NCI-H2196 treated with DMSO at 0.1 percent for 48 hours (cell line): ENCODE measurements around the gene COX5B.

Experiments used
- DNase-seq: peaks from one replicate; lab custom pipeline; 2025; ENCODE audit not compliant: unreplicated experiment; lab: John Stamatoyannopoulos, UW

Gene COX5B

GRCh38 chr2:97653874-97654273 lies 8.0 kb downstream of the COX5B start:
- DNase-seq = no peak

- DNase-seq = no peak
Measured at GRCh38 chr2:97654309-97654708, 8.4 kb downstream of the COX5B start.

GRCh38 chr2:97654791-97655190 lies 8.9 kb downstream of the COX5B start:
- no peak for DNase-seq

GRCh38 chr2:97656129-97656755 lies 10.4 kb downstream of the COX5B start:
- DNase-seq = no peak

- no peak for DNase-seq
Measured at GRCh38 chr2:97656905-97657587, 11.2 kb downstream of the COX5B start.

GRCh38 chr2:97657986-97658690 lies 12.3 kb downstream of the COX5B start:
- DNase-seq = no peak

- DNase-seq = no peak
Measured at GRCh38 chr2:97658691-97659157, 12.9 kb downstream of the COX5B start.

GRCh38 chr2:97659256-97660043 lies 13.6 kb downstream of the COX5B start:
- no peak for DNase-seq

- no peak for DNase-seq
Measured at GRCh38 chr2:97660044-97660774, 14.3 kb downstream of the COX5B start.

- DNase-seq = no peak
Measured at GRCh38 chr2:97660775-97661389, 15.0 kb downstream of the COX5B start.

- no peak for DNase-seq
Measured at GRCh38 chr2:97661927-97662326, 16.1 kb downstream of the COX5B start.

GRCh38 chr2:97662386-97662894 lies 16.6 kb downstream of the COX5B start:
- no peak for DNase-seq

GRCh38 chr2:97662895-97663625 lies 17.2 kb downstream of the COX5B start:
- peak; percentile 24 for DNase-seq

- DNase-seq = no peak
Measured at GRCh38 chr2:97663626-97663961, 17.7 kb downstream of the COX5B start.

- DNase-seq = peak; percentile 99
Measured at GRCh38 chr2:97663962-97664635, 18.2 kb downstream of the COX5B start, which contains the start of gene ACTR1B. ACTR1B (minus strand) TSS chr2:97664044; CDS start chr2:97663890, 154 bp downstream.

GRCh38 chr2:97664636-97664970 lies 18.7 kb downstream of the COX5B start:
- no peak for DNase-seq

- DNase-seq = no peak
Measured at GRCh38 chr2:97669448-97669847, 23.6 kb downstream of the COX5B start, which contains the start of gene C2orf92. C2orf92 (plus strand) TSS chr2:97669713; CDS start chr2:97669789, 76 bp downstream.

GRCh38 chr2:97670471-97670870 lies 24.6 kb downstream of the COX5B start:
- no peak for DNase-seq

- DNase-seq = no peak
Measured at GRCh38 chr2:97671526-97671925, 25.7 kb downstream of the COX5B start.
